Measurements from ENCODE around the gene PDE8A. TPM values are rescaled to one million over a fixed set of nuclear protein-coding genes. Genes with fewer than 3 reads are reported as not detected.

PDE8A gene
- total and polyA plus RNA-seq, 2 experiments from 2014 or later, result 15.3 to 26.0 TPM

GRCh38 chr15:84979651-84980050, 2.0 kb upstream of the PDE8A start:
- Histone ChIP-seq H3K4me2 (peak overlapping the region; percentile 82), H3K27me3 (no peaks in the 10 kb centered on the region), H4K20me1 (ENCODE audit: insufficient read depth, poor library complexity, severe bottlenecking) (peaks cover 16% of the 10 kb centered on the region), H3K4me3 (peak overlapping the region; percentile 81), H3K4me1 (ENCODE audit: insufficient read depth) (peaks cover 6% of the 10 kb centered on the region), H3K36me3 (replicated peaks; ENCODE audit: insufficient read depth, low read depth) (no peaks in the 10 kb centered on the region), H3K27ac (peak overlapping the region; percentile 95), H3K9me3 (ENCODE audit: low read depth) (no peaks in the 10 kb centered on the region), H2AFZ (peak overlapping the region; percentile 80), H3K79me2 (peaks cover 27% of the 10 kb centered on the region), H3K9me2 (replicated peaks; ENCODE audit: insufficient read depth) (no peaks in the 10 kb centered on the region)
- 23% methylated on average over 16 of the region's 16 CpGs for WGBS (ENCODE audit: low lambda C conversion rate, missing lambda C conversion rate)
- no peak for TF ChIP-seq CTCF (IDR thresholded peaks at IDR 0.05; ENCODE audit: poor library complexity)
- no peak for TF ChIP-seq EZH2 (IDR thresholded peaks at IDR 0.05; ENCODE audit: borderline replicate concordance)
- no peak for TF ChIP-seq EZH2phosphoT487 (IDR thresholded peaks at IDR 0.05; ENCODE audit: low read depth, severe bottlenecking, unreplicated experiment)
- DNase-seq (ENCODE audit: low spot score), result peak; percentile 41

GRCh38 chr15:84980196-84981053, 1.2 kb upstream of the PDE8A start:
- Histone ChIP-seq H3K4me2 (peak overlapping the region; percentile 82), H3K27me3 (no peaks in the 10 kb centered on the region), H3K36me3 (replicated peaks; ENCODE audit: insufficient read depth, low read depth) (no peaks in the 10 kb centered on the region), H2AFZ (peak overlapping the region; percentile 80), H3K9me2 (replicated peaks; ENCODE audit: insufficient read depth) (no peaks in the 10 kb centered on the region), H3K4me1 (ENCODE audit: insufficient read depth) (peaks cover 13% of the 10 kb centered on the region), H3K4me3 (peak overlapping the region; percentile 81), H3K27ac (peak overlapping the region; percentile 95), H4K20me1 (ENCODE audit: insufficient read depth, poor library complexity, severe bottlenecking) (peaks cover 20% of the 10 kb centered on the region), H3K79me2 (peaks cover 34% of the 10 kb centered on the region), H3K9me3 (ENCODE audit: low read depth) (no peaks in the 10 kb centered on the region)
- DNase-seq (ENCODE audit: low spot score), result peak; percentile 90
- 2% methylated on average over 60 of the region's 66 CpGs for WGBS (ENCODE audit: low lambda C conversion rate, missing lambda C conversion rate)
- TF ChIP-seq EZH2phosphoT487 (IDR thresholded peaks at IDR 0.05; ENCODE audit: low read depth, severe bottlenecking, unreplicated experiment) (no peak), EZH2 (IDR thresholded peaks at IDR 0.05; ENCODE audit: borderline replicate concordance) (no peak), CTCF (IDR thresholded peaks at IDR 0.05; ENCODE audit: poor library complexity) (no peak)

- TF ChIP-seq EZH2phosphoT487 (IDR thresholded peaks at IDR 0.05; ENCODE audit: low read depth, severe bottlenecking, unreplicated experiment) (no peak), EZH2 (IDR thresholded peaks at IDR 0.05; ENCODE audit: borderline replicate concordance) (no peak), CTCF (IDR thresholded peaks at IDR 0.05; ENCODE audit: poor library complexity) (no peak)
- DNase-seq (ENCODE audit: low spot score), result peak; percentile 98
- Histone ChIP-seq H3K79me2 (peaks cover 42% of the 10 kb centered on the region), H4K20me1 (ENCODE audit: insufficient read depth, poor library complexity, severe bottlenecking) (peaks cover 20% of the 10 kb centered on the region), H3K4me1 (ENCODE audit: insufficient read depth) (peaks cover 13% of the 10 kb centered on the region), H3K4me3 (peak overlapping the region; percentile 81), H3K27ac (peak overlapping the region; percentile 95), H3K9me2 (replicated peaks; ENCODE audit: insufficient read depth) (no peaks in the 10 kb centered on the region), H3K36me3 (replicated peaks; ENCODE audit: insufficient read depth, low read depth) (no peaks in the 10 kb centered on the region), H3K27me3 (no peaks in the 10 kb centered on the region), H3K4me2 (peak overlapping the region; percentile 82), H3K9me3 (ENCODE audit: low read depth) (no peaks in the 10 kb centered on the region), H2AFZ (peak overlapping the region; percentile 80)
- 1% methylated on average over 38 of the region's 75 CpGs for WGBS (ENCODE audit: low lambda C conversion rate, missing lambda C conversion rate)
These were observed 474 bp upstream of the PDE8A start for GRCh38 chr15:84981054-84981710.
